GM04503 (cell line): ENCODE results near the gene ZNF569.
A peak's percentile ranks its signal among the peaks of the same experiment; 100 is the strongest.
"Not testable (repeated sequence)": the region's sequence is repeated elsewhere in the genome, so short reads cannot be mapped to it uniquely, and the experiment has no call there.

ENCODE experiments used
- DNase-seq: peaks from one replicate; pipeline ENCODE4 v3.0.0-alpha.2; 2012; ENCODE audit warnings: low read depth

Gene ZNF569

DNA sequence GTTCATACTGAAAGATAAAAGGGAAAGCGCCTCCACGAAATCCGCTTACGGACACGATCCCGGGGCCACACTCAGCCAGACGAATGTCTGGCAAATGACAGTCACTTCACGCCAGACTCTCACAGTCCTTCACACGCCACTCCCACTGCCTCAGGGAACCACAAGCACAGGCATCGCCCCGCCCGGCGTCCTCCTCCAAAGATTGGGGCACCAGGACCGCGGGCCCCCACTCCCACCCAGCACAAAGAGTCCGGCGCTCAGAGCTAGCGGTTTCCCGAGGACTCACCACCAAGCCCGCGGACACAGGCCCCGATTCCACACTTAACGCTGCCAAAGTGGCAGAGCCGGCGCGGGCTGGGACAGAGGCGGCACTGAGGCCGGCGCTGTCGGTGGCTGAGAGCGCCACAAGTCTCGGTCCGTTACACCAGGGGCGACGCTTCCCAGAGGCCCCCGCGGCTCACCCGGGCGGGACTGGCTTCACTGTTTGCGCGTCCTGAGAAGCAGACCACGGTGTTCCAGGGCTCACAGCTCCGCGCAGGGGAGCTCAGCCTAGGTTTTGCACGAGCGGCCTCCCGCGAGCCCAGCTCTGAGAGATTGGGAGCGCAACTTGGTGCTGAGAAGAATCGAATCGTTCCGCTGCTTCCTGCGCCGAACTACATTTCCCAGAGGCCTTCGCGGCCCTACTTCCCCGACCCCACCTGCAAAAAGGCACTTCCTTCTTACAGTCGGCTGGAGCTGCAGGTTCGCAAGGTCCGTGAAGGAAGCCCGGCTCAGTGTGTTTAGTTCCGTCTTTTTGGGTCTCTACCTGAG is at the start of gene ZNF569:
ZNF569 (minus strand) TSS at position 647 of the 810 bp plus-strand sequence. CDS start 22,523 bp downstream, outside the sequence.
- DNase-seq, result peak; percentile 77

GRCh38 chr19:37513397-37513796 is 46.2 kb upstream of the ZNF569 start:
- no peak for DNase-seq

GRCh38 chr19:37511821-37512220 is 44.6 kb upstream of the ZNF569 start:
- DNase-seq, result no peak

DNA sequence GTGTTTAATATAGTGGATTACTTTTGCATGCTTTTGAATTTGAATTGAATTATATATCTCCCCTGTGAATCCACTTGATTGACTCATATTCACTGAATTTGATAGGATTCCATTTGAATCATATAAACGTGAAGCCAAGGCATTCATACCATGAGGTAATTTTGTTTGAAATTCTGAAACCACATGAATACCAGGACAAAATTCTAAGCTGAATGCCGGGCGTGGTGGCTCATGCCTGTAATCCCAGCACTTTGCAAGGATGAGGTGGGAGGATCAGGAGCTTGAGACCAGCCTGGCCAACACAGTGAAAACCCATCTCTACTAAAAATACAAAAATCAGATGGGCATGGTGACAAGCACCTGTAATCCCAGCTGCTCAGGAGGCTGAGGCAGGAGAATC is 43.9 kb upstream of the ZNF569 start:
- no peak for DNase-seq

DNA sequence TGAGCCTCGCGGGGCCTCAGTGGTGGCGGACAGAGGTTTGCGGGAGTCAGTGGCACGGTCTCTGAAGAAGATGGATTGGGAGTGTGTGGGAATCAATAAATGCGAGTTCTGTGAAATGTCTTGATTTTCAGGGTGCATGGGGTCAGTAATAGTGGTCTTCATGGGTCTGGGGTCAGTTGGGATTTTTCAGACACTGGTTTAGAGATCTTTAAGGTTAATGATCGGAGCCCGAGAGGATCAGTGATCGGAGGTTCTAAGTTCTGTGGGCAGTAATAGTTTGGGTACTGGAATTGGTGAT is 39.9 kb upstream of the ZNF569 start:
- DNase-seq, result no peak

- DNase-seq, result peak; percentile 53
These were observed 39.3 kb upstream of the ZNF569 start, which contains the start of gene ZNF793 for GRCh38 chr19:37506387-37507166. Gene ZNF793, plus strand, starts transcription at chr19:37506939. Its CDS starts 16,501 bp downstream, at chr19:37523440.

DNA sequence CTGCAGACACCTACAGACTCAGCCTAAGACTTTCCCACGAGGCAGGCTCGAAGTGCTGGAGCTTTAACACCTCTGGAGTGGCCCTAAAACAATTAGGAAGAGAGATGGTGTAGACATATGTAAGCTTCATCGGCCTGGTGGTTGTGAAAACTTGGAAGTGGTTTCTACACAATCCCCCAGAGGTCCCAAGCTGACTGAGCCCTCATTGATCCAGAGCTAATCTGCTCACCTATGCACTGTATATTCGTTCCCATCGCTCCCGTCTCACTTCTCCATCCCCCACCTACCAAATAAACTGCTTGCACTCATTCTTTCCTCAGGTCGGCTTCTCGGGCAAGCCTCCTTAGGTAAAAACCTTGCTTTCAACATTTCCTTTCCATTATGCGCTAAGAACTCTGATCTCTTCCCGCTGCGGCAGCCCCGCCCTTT is 38.7 kb upstream of the ZNF569 start:
- no peak for DNase-seq

- DNase-seq, result no peak
These were observed 25.0 kb upstream of the ZNF569 start for GRCh38 chr19:37492213-37492612.

- no peak for DNase-seq
These were observed 17.3 kb upstream of the ZNF569 start for GRCh38 chr19:37484406-37485168.

GRCh38 chr19:37472165-37472564 is 4.9 kb upstream of the ZNF569 start:
- DNase-seq, result no peak

GRCh38 chr19:37470216-37470615 is 3.0 kb upstream of the ZNF569 start:
- DNase-seq, result no peak

- DNase-seq, result peak; percentile 55
These were observed 1.9 kb upstream of the ZNF569 start, which contains the start of gene ZNF570 for GRCh38 chr19:37468961-37469777. Gene ZNF570, plus strand, starts transcription at chr19:37469356. Its CDS starts 999 bp downstream, at chr19:37470355.

DNA sequence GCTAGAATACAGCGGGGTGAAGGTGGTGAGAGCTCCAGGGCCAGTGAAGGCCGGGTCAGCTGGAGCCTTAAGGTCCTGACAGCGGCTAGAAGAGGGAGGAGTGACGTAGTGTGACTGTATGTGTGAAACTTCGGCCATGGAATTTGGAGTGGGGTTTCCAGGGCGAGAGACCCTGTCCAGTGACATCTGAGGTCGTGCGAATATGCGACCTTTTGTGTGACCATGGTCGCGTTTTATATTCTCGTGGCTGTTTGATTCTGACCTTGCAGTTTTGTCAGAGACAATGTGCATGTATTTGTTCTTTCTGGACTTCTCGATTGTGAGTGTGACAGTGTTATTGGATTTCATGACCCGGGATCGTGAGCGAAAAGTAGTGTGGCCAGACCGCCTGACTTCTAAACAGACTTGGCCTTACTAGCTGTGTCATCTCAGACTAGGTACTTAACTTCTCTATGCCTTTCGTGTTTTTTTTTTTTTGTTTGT is 405 bp upstream of the ZNF569 start:
- DNase-seq, result no peak

GRCh38 chr19:37466277-37466797 is 907 bp downstream of the ZNF569 start:
- no peak for DNase-seq

DNA sequence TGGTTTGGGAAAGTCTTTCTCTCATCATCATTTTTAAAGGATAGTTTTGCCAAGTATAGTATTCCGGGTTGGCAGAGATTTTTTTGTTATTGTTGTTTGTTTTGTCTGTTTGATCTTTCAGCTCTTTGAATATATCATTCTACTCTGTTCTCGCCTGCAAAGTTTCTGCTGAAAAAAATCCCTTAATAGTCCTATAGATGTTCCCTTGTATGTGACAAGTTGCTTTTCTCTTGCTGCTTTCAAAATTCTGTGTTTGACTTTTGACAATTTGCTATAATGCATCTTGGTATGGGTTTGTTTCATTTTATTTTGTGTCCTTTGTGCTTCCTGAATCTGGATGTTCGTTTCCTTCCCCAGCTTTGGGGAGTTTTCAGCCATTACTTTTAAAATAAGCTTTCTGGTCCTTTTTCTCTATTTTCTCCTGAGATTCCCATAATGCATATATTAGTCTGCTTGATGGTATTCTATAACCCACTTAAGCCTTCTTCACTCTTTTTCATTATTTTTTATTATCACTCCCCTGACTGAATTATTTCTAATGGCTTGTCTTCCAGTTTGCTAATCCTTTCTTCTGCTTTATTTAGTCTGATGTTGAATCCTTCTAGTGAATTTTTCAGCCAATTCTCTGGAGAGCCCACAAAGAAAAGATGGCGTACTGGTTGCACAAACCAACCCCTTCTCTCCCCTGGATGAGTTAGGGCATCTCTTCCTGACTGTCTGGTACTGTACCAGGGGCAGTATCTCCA is 14.6 kb downstream of the ZNF569 start:
- no peak for DNase-seq

- no peak for DNase-seq
These were observed 53.7 kb downstream of the ZNF569 start for GRCh38 chr19:37413313-37414084.

GRCh38 chr19:37412700-37413099 is 54.5 kb downstream of the ZNF569 start:
- DNase-seq, result no peak

DNA sequence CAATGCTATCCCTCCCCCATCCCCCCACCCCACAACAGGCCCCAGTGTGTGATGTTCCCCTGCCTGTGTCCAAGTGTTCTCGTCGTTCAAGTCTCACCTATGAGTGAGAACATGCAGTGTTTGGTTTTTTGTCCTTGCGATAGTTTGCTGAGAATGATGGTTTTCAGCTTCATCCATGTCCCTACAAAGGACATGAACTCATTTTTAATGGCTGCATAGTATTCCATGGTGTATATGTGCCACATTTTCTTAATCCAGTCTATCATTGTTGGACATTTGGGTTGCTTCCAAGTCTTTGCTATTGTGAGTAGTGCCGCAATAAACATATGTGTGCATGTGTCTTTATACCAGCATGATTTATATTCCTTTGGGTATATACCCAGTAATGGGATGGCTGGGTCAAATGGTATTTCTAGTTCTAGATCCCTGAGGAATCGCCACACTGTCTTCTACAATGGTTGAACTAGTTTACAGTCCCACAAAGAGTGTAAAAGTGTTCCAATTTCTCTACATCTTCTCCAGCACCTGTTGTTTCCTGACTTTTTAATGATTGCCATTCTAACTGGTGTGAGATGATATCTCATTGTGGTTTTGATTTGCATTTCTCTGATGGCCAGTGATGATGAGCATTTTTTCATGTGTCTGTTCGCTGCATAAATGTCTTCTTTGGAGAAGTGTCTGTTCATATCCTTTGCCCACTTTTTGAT is 61.0 kb downstream of the ZNF569 start:
- DNase-seq, result not testable (repeated sequence)

- no peak for DNase-seq
These were observed 63.8 kb downstream of the ZNF569 start for GRCh38 chr19:37403403-37403802.
